Measurements from ENCODE around the gene LRFN2. TPM values are rescaled to one million over a fixed set of nuclear protein-coding genes. Genes with fewer than 3 reads are reported as not detected.

The LRFN2 gene
- polyA plus RNA-seq, 1 of the 3 experiments (the other 2 are of a cell fraction) = 0.02 TPM

GRCh38 chr6:40400738-40401137 lies 186.4 kb downstream of the LRFN2 start:
- H3F3A ChIP-seq (replicated peaks; ENCODE audit: insufficient read depth) = no peaks in the 10 kb centered on the region
- H3K9me3 ChIP-seq = no peaks in the 10 kb centered on the region
- no peak overlapping the region for H3K4me3 ChIP-seq (ENCODE audit: low read depth in 2 of 2, low read length in 1 of 2)
- no peak overlapping the region for H3K4me2 ChIP-seq
- H3K4me1 ChIP-seq (ENCODE audit: control insufficient read depth in 1 of 2, insufficient read depth in 2 of 2, low read depth in 1 of 2, low read length in 1 of 2) = peaks cover 0 to 34% of the 10 kb centered on the region in 2 experiments; a peak in 1 of 4 replicates
- no peak overlapping the region for H2AFZ ChIP-seq (ENCODE audit: low read depth)
- H4K20me1 ChIP-seq (ENCODE audit: insufficient read depth) = no peaks in the 10 kb centered on the region
- CTCF ChIA-PET = no interaction called here
- no peak for TF ChIP-seq RXRA (IDR thresholded peaks at IDR 0.05; ENCODE audit: borderline replicate concordance, low read depth)
- no peak for TF ChIP-seq TCF12 (IDR thresholded peaks at IDR 0.05)
- no peak for TF ChIP-seq MAX (IDR thresholded peaks at IDR 0.05; ENCODE audit: low read depth)
- no peak for TF ChIP-seq RCOR1 (IDR thresholded peaks at IDR 0.05; ENCODE audit: low read length)
- TF ChIP-seq TEAD4 (IDR thresholded peaks at IDR 0.05; ENCODE audit: borderline replicate concordance, insufficient read depth) = no peak
- no peak for TF ChIP-seq RAD21 (IDR thresholded peaks at IDR 0.05; ENCODE audit: low read length)
- no peak for TF ChIP-seq RFX5 (IDR thresholded peaks at IDR 0.05; ENCODE audit: low read length)
- TF ChIP-seq IRF3 (IDR thresholded peaks at IDR 0.05; ENCODE audit: low read depth, low read length) = no peak
- no peak for TF ChIP-seq PBX3 (IDR thresholded peaks at IDR 0.05)
- TF ChIP-seq MEF2A (IDR thresholded peaks at IDR 0.05; ENCODE audit: borderline replicate concordance, low read depth) = no peak
- no peak for TF ChIP-seq NFIC (IDR thresholded peaks at IDR 0.05; ENCODE audit: borderline replicate concordance)
- no peak for TF ChIP-seq MXI1 (IDR thresholded peaks at IDR 0.05; ENCODE audit: low read depth, low read length)
- TF ChIP-seq USF2 (IDR thresholded peaks at IDR 0.05; ENCODE audit: borderline replicate concordance, low read depth, low read length) = no peak
- POLR2A ChIA-PET = no interaction called here
- H3K27me3 ChIP-seq (ENCODE audit: insufficient read depth) = no peaks in the 10 kb centered on the region
- no peak overlapping the region for H3K27ac ChIP-seq (ENCODE audit: low read depth in 2 of 2, low read length in 1 of 2)
- H3K79me2 ChIP-seq (ENCODE audit: insufficient read depth) = no peaks in the 10 kb centered on the region
- DNase-seq = no peak
- no peaks in the 10 kb centered on the region for H3K9me2 ChIP-seq
- H3K9ac ChIP-seq = no peak overlapping the region
- no peaks in the 10 kb centered on the region for H3K36me3 ChIP-seq (replicated peaks in 1 of 2; ENCODE audit: control insufficient read depth in 1 of 2, insufficient read depth in 2 of 2, low read length in 1 of 2)

GRCh38 chr6:40399888-40400457 lies 187.2 kb downstream of the LRFN2 start:
- no peak for DNase-seq
- 29% methylated on average over 4 of the region's 4 CpGs for WGBS (ENCODE audit: low lambda C conversion rate)
- CTCF ChIA-PET = no interaction called here
- Histone ChIP-seq H3K4me2 (no peak overlapping the region), H2AFZ (ENCODE audit: low read depth) (no peak overlapping the region), H3K9ac (no peak overlapping the region), H3K27me3 (ENCODE audit: insufficient read depth) (no peaks in the 10 kb centered on the region), H3K27ac (ENCODE audit: low read depth in 2 of 2, low read length in 1 of 2) (no peak overlapping the region), H3K9me3 (no peaks in the 10 kb centered on the region), H3K9me2 (no peaks in the 10 kb centered on the region), H3K36me3 (replicated peaks in 1 of 2; ENCODE audit: control insufficient read depth in 1 of 2, insufficient read depth in 2 of 2, low read length in 1 of 2) (no peaks in the 10 kb centered on the region), H3F3A (replicated peaks; ENCODE audit: insufficient read depth) (no peaks in the 10 kb centered on the region), H3K4me3 (ENCODE audit: low read depth in 2 of 2, low read length in 1 of 2) (no peak overlapping the region), H3K4me1 (ENCODE audit: control insufficient read depth in 1 of 2, insufficient read depth in 2 of 2, low read depth in 1 of 2, low read length in 1 of 2) (peaks cover 0 to 36% of the 10 kb centered on the region in 2 experiments; a peak in 1 of 4 replicates), H4K20me1 (ENCODE audit: insufficient read depth) (no peaks in the 10 kb centered on the region), H3K79me2 (ENCODE audit: insufficient read depth) (no peaks in the 10 kb centered on the region)
- POLR2A ChIA-PET = no interaction called here
- TF ChIP-seq RFX5 (IDR thresholded peaks at IDR 0.05; ENCODE audit: low read length) = no peak
- no peak for TF ChIP-seq MEF2A (IDR thresholded peaks at IDR 0.05; ENCODE audit: borderline replicate concordance, low read depth)
- TF ChIP-seq FOSL2 (IDR thresholded peaks at IDR 0.05; ENCODE audit: borderline replicate concordance, low read depth) = no peak
- no peak for TF ChIP-seq MXI1 (IDR thresholded peaks at IDR 0.05; ENCODE audit: low read depth, low read length)
- TF ChIP-seq YY1 (IDR thresholded peaks at IDR 0.05; ENCODE audit: low read depth) = no peak
- no peak for TF ChIP-seq CHD2 (IDR thresholded peaks at IDR 0.05; ENCODE audit: low read length, partially characterized antibody)
- TF ChIP-seq GABPA (IDR thresholded peaks at IDR 0.05; ENCODE audit: low read depth) = no peak
- TF ChIP-seq IRF3 (IDR thresholded peaks at IDR 0.05; ENCODE audit: low read depth, low read length) = no peak
- TF ChIP-seq EP300 (IDR thresholded peaks at IDR 0.05; ENCODE audit: borderline replicate concordance in 1 of 2, low read depth in 1 of 2, low read length in 1 of 2) = no peak
- TF ChIP-seq ELF1 (IDR thresholded peaks at IDR 0.05) = no peak
- no peak for TF ChIP-seq FOXM1 (IDR thresholded peaks at IDR 0.05; ENCODE audit: low read depth)
- TF ChIP-seq NRF1 (IDR thresholded peaks at IDR 0.05; ENCODE audit: low read depth, low read length) = no peak
- no peak for TF ChIP-seq SMC3 (IDR thresholded peaks at IDR 0.05; ENCODE audit: low read depth, low read length)
- TF ChIP-seq NFIC (IDR thresholded peaks at IDR 0.05; ENCODE audit: borderline replicate concordance) = no peak
- no peak for TF ChIP-seq CTCF (IDR thresholded peaks at IDR 0.05)
